ENCODE data around the gene RB1.

GRCh38 chr13:48489666-48490065 lies 186.1 kb downstream of the RB1 start:
- TF ChIP-seq CTCF (IDR thresholded peaks at IDR 0.05) (no peak), POLR2A (IDR thresholded peaks at IDR 0.05) (no peak)
